ENCODE data around the gene RIMBP3C. TPM values are rescaled to one million over a fixed set of nuclear protein-coding genes. Genes with fewer than 3 reads are reported as not detected.

Gene RIMBP3C
- total RNA-seq, 1 donor: 0.36 TPM

GRCh38 chr22:21573750-21574494 lies 22.7 kb upstream of the RIMBP3C start:
- H2AFZ ChIP-seq (ENCODE audit: low read length): no peak overlapping the region
- H3K36me3 ChIP-seq (ENCODE audit: insufficient read depth, low read length): peaks cover 5% of the 10 kb centered on the region
- H3K27ac ChIP-seq (ENCODE audit: low read depth, low read length): peak overlapping the region; percentile 2
- H3K9me3 ChIP-seq (ENCODE audit: low read depth, low read length): no peaks in the 10 kb centered on the region
- peaks cover 99% of the 10 kb centered on the region for H3K79me2 ChIP-seq (ENCODE audit: insufficient read depth, low read length)
- H3K4me2 ChIP-seq (ENCODE audit: insufficient read depth, low read length): peak overlapping the region; percentile 23
- H3K4me3 ChIP-seq (ENCODE audit: insufficient read depth, low read length): no peak overlapping the region
- H3K27me3 ChIP-seq (ENCODE audit: insufficient read depth, low read length): no peaks in the 10 kb centered on the region
- no peak for TF ChIP-seq CTCF (IDR thresholded peaks at IDR 0.05; ENCODE audit: extremely low read depth, low read depth, low read length)
- DNase-seq (ENCODE audit: insufficient read length, low spot score, missing footprints): no peak
- H3K4me1 ChIP-seq (ENCODE audit: insufficient read depth, low read length): peaks cover 26% of the 10 kb centered on the region
- H4K20me1 ChIP-seq (ENCODE audit: insufficient read depth, low read length): peaks cover 83% of the 10 kb centered on the region

- Histone ChIP-seq H2AFZ (ENCODE audit: low read length) (no peak overlapping the region), H3K36me3 (ENCODE audit: insufficient read depth, low read length) (peaks cover 5% of the 10 kb centered on the region), H3K79me2 (ENCODE audit: insufficient read depth, low read length) (peaks cover 99% of the 10 kb centered on the region), H3K4me2 (ENCODE audit: insufficient read depth, low read length) (no peak overlapping the region), H3K27ac (ENCODE audit: low read depth, low read length) (no peak overlapping the region), H3K4me1 (ENCODE audit: insufficient read depth, low read length) (peaks cover 30% of the 10 kb centered on the region), H3K4me3 (ENCODE audit: insufficient read depth, low read length) (no peak overlapping the region), H4K20me1 (ENCODE audit: insufficient read depth, low read length) (peaks cover 85% of the 10 kb centered on the region), H3K9me3 (ENCODE audit: low read depth, low read length) (no peaks in the 10 kb centered on the region), H3K27me3 (ENCODE audit: insufficient read depth, low read length) (no peaks in the 10 kb centered on the region)
- DNase-seq (ENCODE audit: insufficient read length, low spot score, missing footprints): no peak
- no peak for TF ChIP-seq CTCF (IDR thresholded peaks at IDR 0.05; ENCODE audit: extremely low read depth, low read depth, low read length)
Measured at GRCh38 chr22:21573293-21573734, 22.1 kb upstream of the RIMBP3C start.

GRCh38 chr22:21571679-21572078 lies 20.4 kb upstream of the RIMBP3C start:
- Histone ChIP-seq H3K9me3 (ENCODE audit: low read depth, low read length) (no peaks in the 10 kb centered on the region), H3K4me3 (ENCODE audit: insufficient read depth, low read length) (no peak overlapping the region), H3K79me2 (ENCODE audit: insufficient read depth, low read length) (peaks cover 94% of the 10 kb centered on the region), H3K27me3 (ENCODE audit: insufficient read depth, low read length) (no peaks in the 10 kb centered on the region), H4K20me1 (ENCODE audit: insufficient read depth, low read length) (peaks cover 74% of the 10 kb centered on the region), H2AFZ (ENCODE audit: low read length) (no peak overlapping the region), H3K27ac (ENCODE audit: low read depth, low read length) (no peak overlapping the region), H3K4me2 (ENCODE audit: insufficient read depth, low read length) (no peak overlapping the region), H3K4me1 (ENCODE audit: insufficient read depth, low read length) (peaks cover 30% of the 10 kb centered on the region), H3K36me3 (ENCODE audit: insufficient read depth, low read length) (peaks cover 5% of the 10 kb centered on the region)
- no peak for TF ChIP-seq CTCF (IDR thresholded peaks at IDR 0.05; ENCODE audit: extremely low read depth, low read depth, low read length)
- DNase-seq (ENCODE audit: insufficient read length, low spot score, missing footprints): no peak

GRCh38 chr22:21570398-21570797 lies 19.1 kb upstream of the RIMBP3C start:
- Histone ChIP-seq H3K27ac (ENCODE audit: low read depth, low read length) (no peak overlapping the region), H3K4me3 (ENCODE audit: insufficient read depth, low read length) (no peak overlapping the region), H3K27me3 (ENCODE audit: insufficient read depth, low read length) (no peaks in the 10 kb centered on the region), H3K36me3 (ENCODE audit: insufficient read depth, low read length) (peaks cover 5% of the 10 kb centered on the region), H4K20me1 (ENCODE audit: insufficient read depth, low read length) (peaks cover 65% of the 10 kb centered on the region), H3K4me1 (ENCODE audit: insufficient read depth, low read length) (peaks cover 30% of the 10 kb centered on the region), H3K4me2 (ENCODE audit: insufficient read depth, low read length) (no peak overlapping the region), H3K79me2 (ENCODE audit: insufficient read depth, low read length) (peaks cover 81% of the 10 kb centered on the region), H2AFZ (ENCODE audit: low read length) (no peak overlapping the region), H3K9me3 (ENCODE audit: low read depth, low read length) (no peaks in the 10 kb centered on the region)
- DNase-seq (ENCODE audit: insufficient read length, low spot score, missing footprints): no peak
- no peak for TF ChIP-seq CTCF (IDR thresholded peaks at IDR 0.05; ENCODE audit: extremely low read depth, low read depth, low read length)
